ENCODE results near the gene KNDC1.
"Not testable (repeated sequence)": the region's sequence is repeated elsewhere in the genome, so short reads cannot be mapped to it uniquely, and the experiment has no call there.

KNDC1 gene

GRCh38 chr10:133260895-133261725 lies 101.1 kb downstream of the KNDC1 start:
- DNase-seq (ENCODE audit: low read depth, low spot score): peak; percentile 31
- peak overlapping the region; percentile 59 for H3K4me3 ChIP-seq (ENCODE audit: low read length)

DNA sequence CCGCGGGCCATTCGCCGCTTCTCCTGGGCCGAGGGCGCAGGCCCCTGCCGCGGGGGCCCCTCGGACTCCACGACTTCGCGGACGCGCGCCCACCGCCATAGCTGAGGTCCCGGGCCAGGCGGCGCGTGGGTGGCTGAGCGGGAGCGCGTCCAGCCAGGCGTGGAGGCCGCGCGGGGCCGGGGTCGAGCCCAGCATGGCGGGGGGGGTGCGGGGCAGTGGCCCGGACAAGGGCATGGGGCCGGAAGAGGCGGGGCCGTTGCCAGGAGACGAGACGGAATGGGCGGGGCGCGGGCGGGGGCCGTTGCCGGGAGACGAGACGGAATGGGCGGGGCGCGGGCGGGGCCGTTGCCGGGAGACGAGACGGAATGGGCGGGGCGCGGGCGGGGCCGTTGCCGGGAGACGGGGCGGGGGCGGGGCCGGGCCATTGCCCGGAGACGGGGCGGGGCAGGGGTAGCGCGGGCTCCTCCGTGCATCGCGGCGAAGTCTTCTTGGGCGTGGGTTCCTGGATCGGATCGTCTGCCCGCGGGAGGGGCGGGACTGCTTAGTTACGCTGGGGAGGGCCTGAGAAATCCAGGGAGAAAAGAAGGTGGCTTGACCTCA lies 101.8 kb downstream of the KNDC1 start:
- no peak for DNase-seq (ENCODE audit: low read depth, low spot score)
- H3K4me3 ChIP-seq (ENCODE audit: low read length): peak overlapping the region; percentile 59

DNA sequence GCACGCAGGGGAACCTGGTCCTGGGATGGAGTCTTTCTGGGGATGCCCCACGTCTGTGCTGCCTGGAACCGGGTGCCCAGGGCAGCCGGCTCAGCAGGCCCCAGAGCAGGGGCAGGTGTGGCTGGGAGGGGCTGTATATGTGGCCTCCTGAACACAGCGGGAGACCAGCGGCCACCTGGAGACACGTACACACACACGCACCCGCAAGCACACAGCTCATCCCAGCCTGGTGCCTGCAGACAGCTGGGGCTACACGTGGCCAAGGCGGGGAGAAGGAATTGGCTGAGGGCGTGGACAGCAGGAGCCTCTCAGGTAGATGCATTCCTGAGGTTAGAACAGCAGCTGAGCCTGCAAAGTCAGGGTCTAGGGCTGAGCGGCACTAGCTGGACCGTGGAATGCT lies 102.7 kb downstream of the KNDC1 start:
- no peak overlapping the region for H3K4me3 ChIP-seq (ENCODE audit: low read length)
- no peak for DNase-seq (ENCODE audit: low read depth, low spot score)

GRCh38 chr10:133263674-133264073 lies 103.7 kb downstream of the KNDC1 start:
- no peak for DNase-seq (ENCODE audit: low read depth, low spot score)
- no peak overlapping the region for H3K4me3 ChIP-seq (ENCODE audit: low read length)

- no peak for DNase-seq (ENCODE audit: low read depth, low spot score)
- no peak overlapping the region for H3K4me3 ChIP-seq (ENCODE audit: low read length)
These were observed 104.4 kb downstream of the KNDC1 start for GRCh38 chr10:133264461-133264860.

DNA sequence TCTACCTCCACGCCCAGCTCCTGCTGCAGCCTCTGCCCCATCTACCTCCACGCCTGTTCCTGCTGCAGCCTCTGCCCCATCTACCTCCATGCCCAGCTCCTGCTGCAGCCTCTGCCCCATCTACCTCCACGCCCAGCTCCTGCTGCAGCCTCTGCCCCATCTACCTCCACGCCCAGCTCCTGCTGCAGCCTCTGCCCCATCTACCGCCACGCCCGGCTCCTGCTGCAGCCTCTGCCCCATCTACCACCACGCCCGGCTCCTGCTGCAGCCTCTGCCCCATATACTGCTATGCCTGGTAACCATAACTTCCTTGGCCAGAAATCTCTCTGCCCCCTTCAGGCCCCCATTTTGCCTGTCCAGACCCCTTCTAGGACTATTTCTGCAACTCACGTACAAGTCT lies 105.0 kb downstream of the KNDC1 start:
- not testable (repeated sequence) for DNase-seq (ENCODE audit: low read depth, low spot score); H3K4me3 ChIP-seq (ENCODE audit: low read length)

GRCh38 chr10:133266056-133266795 lies 106.2 kb downstream of the KNDC1 start:
- no peak for DNase-seq (ENCODE audit: low read depth, low spot score)
- H3K4me3 ChIP-seq (ENCODE audit: low read length): no peak overlapping the region

DNA sequence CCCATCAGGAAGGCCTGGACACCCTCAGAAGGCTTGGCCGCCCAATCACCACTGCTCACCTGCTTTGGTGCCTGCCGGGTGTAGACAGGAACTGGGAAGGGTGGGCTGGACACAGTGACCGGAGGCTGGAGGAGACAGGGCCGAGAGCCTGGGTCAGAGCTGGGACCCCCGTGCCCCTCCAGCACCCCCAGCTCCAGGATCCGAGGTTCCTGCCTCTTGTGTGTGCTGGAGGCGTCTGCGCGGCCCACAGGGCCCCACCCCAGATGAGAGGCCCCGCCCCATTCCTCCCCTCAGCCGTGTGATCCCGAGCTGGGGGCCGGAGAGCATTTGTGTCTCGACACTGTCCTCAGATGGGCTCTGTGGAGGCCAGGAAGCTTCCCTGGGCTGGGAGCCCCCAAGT lies 107.3 kb downstream of the KNDC1 start:
- DNase-seq (ENCODE audit: low read depth, low spot score): no peak
- no peak overlapping the region for H3K4me3 ChIP-seq (ENCODE audit: low read length)

- H3K4me3 ChIP-seq (ENCODE audit: low read length): no peak overlapping the region
- DNase-seq (ENCODE audit: low read depth, low spot score): no peak
These were observed 107.8 kb downstream of the KNDC1 start for GRCh38 chr10:133267829-133268228.

DNA sequence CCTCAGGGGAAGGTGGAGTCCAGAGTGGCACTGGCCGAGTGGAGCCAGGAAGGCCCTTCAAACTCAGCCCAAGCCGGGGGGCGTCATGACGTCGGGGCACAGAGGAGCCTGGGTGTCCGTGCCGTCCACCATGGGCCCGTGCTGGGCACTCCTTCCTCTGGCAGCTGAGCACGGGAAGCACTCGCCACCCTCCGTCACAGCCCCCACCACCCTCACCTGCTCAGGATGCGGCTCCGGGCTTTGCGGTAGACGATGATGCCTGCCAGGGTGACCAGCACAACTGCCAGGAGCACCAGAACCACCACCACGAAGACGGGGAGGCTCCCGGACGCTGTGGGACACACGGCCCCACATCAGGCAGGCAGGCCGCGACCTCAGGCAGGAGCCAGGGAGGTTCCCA lies 108.5 kb downstream of the KNDC1 start:
- H3K4me3 ChIP-seq (ENCODE audit: low read length): no peak overlapping the region

GRCh38 chr10:133269367-133269766 lies 109.3 kb downstream of the KNDC1 start:
- no peak for DNase-seq (ENCODE audit: low read depth, low spot score)
- H3K4me3 ChIP-seq (ENCODE audit: low read length): no peak overlapping the region

More for the DNA sequence above, 108.5 kb downstream of the KNDC1 start:
- no peak for DNase-seq (ENCODE audit: low read depth, low spot score)

DNA sequence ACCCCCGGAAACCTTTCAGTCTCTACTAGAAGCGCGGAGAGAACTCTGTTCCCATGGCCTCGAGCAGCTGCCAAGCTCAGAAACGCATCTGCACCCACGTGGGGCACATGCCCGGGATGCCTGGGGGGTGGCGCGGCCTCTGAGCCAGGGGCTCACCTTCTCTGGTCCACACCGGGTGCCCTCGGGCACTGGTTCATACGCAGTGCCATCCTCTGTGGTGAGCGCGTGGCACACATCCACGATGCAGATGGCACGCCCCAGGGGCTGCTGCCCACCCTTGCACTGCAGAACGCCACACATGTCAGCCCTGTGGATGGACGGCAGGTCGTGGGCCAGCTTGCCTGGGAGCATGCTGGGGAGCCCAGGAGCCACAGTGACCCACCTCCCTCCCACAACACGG lies 110.2 kb downstream of the KNDC1 start:
- no peak for DNase-seq (ENCODE audit: low read depth, low spot score)
- no peak overlapping the region for H3K4me3 ChIP-seq (ENCODE audit: low read length)

DNA sequence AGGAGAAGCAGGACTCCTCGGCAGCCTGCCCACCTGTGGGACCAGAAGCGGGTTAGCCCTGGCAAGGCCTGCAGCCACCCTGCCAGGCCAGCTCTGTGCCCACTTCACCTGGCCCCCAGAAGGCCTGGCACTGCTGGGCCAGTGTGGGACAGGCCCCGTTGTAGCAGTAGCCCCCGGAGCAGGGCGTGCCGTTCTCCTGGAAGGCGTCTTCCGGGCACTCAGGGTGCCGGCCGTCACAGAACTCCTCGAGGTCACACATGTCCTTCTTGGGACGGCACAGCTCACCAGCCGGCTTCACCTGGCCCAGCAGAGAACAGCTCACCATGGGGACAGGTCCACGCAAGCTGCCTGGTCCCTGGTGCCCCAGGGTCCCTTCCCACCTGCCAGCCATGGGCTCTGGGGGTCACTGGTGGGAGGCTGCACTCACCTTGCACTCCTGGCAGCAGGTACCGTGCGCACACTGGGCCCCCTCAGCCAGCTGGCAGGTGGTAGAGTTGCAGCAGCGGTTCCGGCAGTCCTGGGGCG lies 110.8 kb downstream of the KNDC1 start:
- H3K4me3 ChIP-seq (ENCODE audit: low read length): no peak overlapping the region
- DNase-seq (ENCODE audit: low read depth, low spot score): no peak

DNA sequence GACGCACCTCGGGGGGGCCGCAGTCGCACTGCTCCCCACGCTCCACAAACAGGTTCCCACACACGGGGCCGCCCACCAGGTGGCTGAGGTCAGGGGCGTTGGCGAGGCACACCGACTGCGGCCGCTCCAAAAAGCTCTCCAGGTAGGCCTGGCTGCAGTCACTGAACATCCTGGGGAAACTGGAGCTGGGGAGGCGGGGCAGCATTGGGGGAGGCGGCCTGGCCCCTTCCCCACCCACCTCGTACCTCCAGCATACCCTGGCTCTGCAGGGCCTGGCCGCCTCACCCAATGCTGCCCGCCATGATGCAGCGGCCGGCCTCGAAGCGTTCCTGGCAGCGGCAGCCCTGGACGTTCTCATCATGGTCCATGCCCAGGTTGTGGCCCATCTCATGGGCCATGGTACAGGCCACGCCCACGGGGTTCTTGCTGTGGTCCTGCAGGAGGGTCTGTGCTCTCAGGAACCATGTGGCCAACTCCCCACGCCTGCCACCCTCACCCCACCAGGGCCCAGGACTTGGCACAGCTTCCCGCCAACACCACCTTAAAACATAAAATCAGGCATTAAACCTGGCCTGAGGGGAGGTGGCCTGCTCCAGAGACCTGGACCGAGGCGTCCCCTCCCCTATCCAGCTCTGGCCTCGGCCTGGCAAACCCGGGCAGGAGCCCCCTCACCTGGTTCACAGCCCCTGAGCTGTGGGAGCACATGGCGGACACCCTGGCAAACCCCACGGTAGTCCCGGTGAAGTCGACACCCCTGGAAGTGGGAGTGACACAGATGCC lies 111.7 kb downstream of the KNDC1 start:
- H3K4me3 ChIP-seq (ENCODE audit: low read length): no peak overlapping the region
- no peak for DNase-seq (ENCODE audit: low read depth, low spot score)

- H3K4me3 ChIP-seq (ENCODE audit: low read length): no peak overlapping the region
- no peak for DNase-seq (ENCODE audit: low read depth, low spot score)
These were observed 112.4 kb downstream of the KNDC1 start for GRCh38 chr10:133272301-133272963.

GRCh38 chr10:133272964-133273420 lies 113.0 kb downstream of the KNDC1 start:
- no peak overlapping the region for H3K4me3 ChIP-seq (ENCODE audit: low read length)
- DNase-seq (ENCODE audit: low read depth, low spot score): no peak

DNA sequence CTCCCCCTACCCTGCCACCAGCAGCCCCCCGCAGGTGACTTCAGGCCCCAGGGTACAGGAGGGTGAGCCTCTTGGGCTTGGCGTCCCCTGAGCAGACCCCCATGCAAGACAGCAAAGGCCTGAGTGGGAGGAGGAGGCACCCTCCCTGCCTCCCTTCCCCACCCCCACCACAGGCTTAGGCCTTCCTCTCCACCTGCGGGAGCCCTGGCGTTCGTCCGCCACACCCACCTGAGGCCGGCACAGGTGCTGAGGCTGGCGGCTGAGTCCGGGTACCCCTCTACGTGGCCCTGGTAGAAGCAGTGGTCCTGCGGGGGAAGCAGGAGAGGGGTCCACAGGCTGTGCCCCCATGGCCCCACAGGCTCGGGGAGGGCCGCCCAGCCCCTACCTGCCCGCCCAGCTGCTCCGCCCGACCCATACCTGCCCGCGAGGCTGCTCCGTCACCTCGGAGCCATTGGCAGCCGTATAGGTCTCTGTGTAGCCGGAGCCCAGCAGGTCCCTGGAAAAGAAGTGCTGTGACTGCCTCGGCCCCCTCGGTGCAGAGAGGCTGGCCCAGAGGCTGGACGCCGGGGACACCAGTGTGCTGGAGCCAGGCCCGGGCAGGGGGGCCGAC lies 113.6 kb downstream of the KNDC1 start:
- no peak overlapping the region for H3K4me3 ChIP-seq (ENCODE audit: low read length)
- DNase-seq (ENCODE audit: low read depth, low spot score): no peak
